DND-41 (cell line): Measurements from ENCODE around the gene TEX19.

Source experiments
- CTCF ChIP-seq: IDR thresholded peaks from 2 replicates; pipeline ENCODE4 v1.5.1; 2012; ENCODE audit warnings: borderline replicate concordance, low read length, moderate library complexity, mild to moderate bottlenecking; ENCODE audit not compliant: poor library complexity, severe bottlenecking; ENCODE audit errors: extremely low read depth
- EZH2 ChIP-seq: IDR thresholded peaks from 3 replicates; pipeline ENCODE4 v1.6.1; 2012; ENCODE audit warnings: borderline replicate concordance, low read depth, mild to moderate bottlenecking, moderate library complexity, low read length, inconsistent platforms; ENCODE audit not compliant: severe bottlenecking

GRCh38 chr17:82391496-82392066 is 32.5 kb downstream of the TEX19 start:
- TF ChIP-seq CTCF (no peak), EZH2 (no peak)
